A549 (cell line): ENCODE data around the gene DCHS2.

Experiments
- HDAC2 ChIP-seq: fragments of 200-600 bp; sonication (generic); IDR thresholded peaks from 2 replicates; pipeline ENCODE4 v1.6.1; 2016
- HOXB5 ChIP-seq: fragments of 250-450 bp; sonication (Bioruptor Pico); IDR thresholded peaks from 2 replicates; pipeline ENCODE4 v1.5.0; 2020; ENCODE audit warnings: mild to moderate bottlenecking, moderate library complexity
- JUNB ChIP-seq: fragments of >200 bp; sonication (Bioruptor Twin); formaldehyde crosslinking; IDR thresholded peaks from 2 replicates; pipeline ENCODE4 v1.6.1; 2016
- POLR2A ChIP-seq: IDR thresholded peaks from 2 replicates; pipeline ENCODE4 v1.6.1; 2012; ENCODE audit warnings: mild to moderate bottlenecking, low read length
- POLR2AphosphoS2 ChIP-seq: conservative IDR thresholded peaks from 2 replicates; pipeline ENCODE4 v1.6.1; 2012; ENCODE audit warnings: low read length, improper control_type of control experiment, inconsistent platforms
- SMC3 ChIP-seq: fragments of >200 bp; sonication (Bioruptor Twin); formaldehyde crosslinking; IDR thresholded peaks from 3 replicates; pipeline ENCODE4 v1.6.1; 2018; ENCODE audit warnings: inconsistent platforms
- TF ChIP-seq, protein P1 (sequence below): IDR thresholded peaks from 2 replicates; pipeline ENCODE4 v1.6.1; 2012
- TF ChIP-seq, protein P2 (sequence below): fragments of >200 bp; sonication (Bioruptor Twin); formaldehyde crosslinking; IDR thresholded peaks from 3 replicates; pipeline ENCODE4 v1.5.1; 2016
- TF ChIP-seq, protein P3 (sequence below): fragments of 200-600 bp; sonication (generic); IDR thresholded peaks from 2 replicates; pipeline ENCODE4 v1.6.1; 2016; ENCODE audit warnings: antibody characterized with exemption, mild to moderate bottlenecking, moderate library complexity
- TF ChIP-seq, protein P4 (sequence below): fragments of 250-450 bp; sonication (Bioruptor Pico); IDR thresholded peaks from 2 replicates; pipeline ENCODE4 v1.5.0; 2021; ENCODE audit warnings: mild to moderate bottlenecking, moderate library complexity, borderline replicate concordance
- TF ChIP-seq, protein P5 (sequence below): fragments of 450-650 bp; IDR thresholded peaks from 2 replicates; pipeline ENCODE4 v1.6.1; 2014; ENCODE audit warnings: antibody characterized with exemption

DNA sequence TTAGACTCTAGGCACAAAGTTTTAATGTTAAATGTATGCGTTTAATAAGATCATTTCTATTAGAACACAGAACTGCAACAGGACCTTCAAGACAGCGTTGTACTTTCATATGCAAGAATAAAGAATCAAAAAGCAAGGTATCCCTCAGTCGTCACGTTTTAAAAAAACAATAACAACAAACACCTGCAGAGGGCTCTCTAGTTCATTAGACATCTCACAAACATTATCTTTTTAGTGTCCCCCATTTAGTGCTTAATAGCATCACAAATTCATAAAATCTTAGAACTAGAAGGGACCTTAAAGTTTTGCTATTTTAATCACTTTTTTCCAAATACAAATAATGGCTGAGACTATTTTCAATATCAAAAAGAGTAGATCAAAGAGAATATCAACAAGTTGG lies 236.6 kb downstream of the DCHS2 start:
- TF ChIP-seq POLR2AphosphoS2 (no peak), JUNB (no peak), HDAC2 (no peak), POLR2A (no peak), HOXB5 (CRISPR knock-in tag) (no peak), SMC3 (no peak)
- TF ChIP-seq, protein P1, sequence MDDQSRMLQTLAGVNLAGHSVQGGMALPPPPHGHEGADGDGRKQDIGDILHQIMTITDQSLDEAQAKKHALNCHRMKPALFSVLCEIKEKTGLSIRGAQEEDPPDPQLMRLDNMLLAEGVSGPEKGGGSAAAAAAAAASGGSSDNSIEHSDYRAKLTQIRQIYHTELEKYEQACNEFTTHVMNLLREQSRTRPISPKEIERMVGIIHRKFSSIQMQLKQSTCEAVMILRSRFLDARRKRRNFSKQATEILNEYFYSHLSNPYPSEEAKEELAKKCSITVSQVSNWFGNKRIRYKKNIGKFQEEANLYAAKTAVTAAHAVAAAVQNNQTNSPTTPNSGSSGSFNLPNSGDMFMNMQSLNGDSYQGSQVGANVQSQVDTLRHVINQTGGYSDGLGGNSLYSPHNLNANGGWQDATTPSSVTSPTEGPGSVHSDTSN, result no peak
- TF ChIP-seq, protein P2, sequence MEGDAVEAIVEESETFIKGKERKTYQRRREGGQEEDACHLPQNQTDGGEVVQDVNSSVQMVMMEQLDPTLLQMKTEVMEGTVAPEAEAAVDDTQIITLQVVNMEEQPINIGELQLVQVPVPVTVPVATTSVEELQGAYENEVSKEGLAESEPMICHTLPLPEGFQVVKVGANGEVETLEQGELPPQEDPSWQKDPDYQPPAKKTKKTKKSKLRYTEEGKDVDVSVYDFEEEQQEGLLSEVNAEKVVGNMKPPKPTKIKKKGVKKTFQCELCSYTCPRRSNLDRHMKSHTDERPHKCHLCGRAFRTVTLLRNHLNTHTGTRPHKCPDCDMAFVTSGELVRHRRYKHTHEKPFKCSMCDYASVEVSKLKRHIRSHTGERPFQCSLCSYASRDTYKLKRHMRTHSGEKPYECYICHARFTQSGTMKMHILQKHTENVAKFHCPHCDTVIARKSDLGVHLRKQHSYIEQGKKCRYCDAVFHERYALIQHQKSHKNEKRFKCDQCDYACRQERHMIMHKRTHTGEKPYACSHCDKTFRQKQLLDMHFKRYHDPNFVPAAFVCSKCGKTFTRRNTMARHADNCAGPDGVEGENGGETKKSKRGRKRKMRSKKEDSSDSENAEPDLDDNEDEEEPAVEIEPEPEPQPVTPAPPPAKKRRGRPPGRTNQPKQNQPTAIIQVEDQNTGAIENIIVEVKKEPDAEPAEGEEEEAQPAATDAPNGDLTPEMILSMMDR, result no peak
- TF ChIP-seq, protein P3, sequence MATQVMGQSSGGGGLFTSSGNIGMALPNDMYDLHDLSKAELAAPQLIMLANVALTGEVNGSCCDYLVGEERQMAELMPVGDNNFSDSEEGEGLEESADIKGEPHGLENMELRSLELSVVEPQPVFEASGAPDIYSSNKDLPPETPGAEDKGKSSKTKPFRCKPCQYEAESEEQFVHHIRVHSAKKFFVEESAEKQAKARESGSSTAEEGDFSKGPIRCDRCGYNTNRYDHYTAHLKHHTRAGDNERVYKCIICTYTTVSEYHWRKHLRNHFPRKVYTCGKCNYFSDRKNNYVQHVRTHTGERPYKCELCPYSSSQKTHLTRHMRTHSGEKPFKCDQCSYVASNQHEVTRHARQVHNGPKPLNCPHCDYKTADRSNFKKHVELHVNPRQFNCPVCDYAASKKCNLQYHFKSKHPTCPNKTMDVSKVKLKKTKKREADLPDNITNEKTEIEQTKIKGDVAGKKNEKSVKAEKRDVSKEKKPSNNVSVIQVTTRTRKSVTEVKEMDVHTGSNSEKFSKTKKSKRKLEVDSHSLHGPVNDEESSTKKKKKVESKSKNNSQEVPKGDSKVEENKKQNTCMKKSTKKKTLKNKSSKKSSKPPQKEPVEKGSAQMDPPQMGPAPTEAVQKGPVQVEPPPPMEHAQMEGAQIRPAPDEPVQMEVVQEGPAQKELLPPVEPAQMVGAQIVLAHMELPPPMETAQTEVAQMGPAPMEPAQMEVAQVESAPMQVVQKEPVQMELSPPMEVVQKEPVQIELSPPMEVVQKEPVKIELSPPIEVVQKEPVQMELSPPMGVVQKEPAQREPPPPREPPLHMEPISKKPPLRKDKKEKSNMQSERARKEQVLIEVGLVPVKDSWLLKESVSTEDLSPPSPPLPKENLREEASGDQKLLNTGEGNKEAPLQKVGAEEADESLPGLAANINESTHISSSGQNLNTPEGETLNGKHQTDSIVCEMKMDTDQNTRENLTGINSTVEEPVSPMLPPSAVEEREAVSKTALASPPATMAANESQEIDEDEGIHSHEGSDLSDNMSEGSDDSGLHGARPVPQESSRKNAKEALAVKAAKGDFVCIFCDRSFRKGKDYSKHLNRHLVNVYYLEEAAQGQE, result no peak
- TF ChIP-seq, protein P4, sequence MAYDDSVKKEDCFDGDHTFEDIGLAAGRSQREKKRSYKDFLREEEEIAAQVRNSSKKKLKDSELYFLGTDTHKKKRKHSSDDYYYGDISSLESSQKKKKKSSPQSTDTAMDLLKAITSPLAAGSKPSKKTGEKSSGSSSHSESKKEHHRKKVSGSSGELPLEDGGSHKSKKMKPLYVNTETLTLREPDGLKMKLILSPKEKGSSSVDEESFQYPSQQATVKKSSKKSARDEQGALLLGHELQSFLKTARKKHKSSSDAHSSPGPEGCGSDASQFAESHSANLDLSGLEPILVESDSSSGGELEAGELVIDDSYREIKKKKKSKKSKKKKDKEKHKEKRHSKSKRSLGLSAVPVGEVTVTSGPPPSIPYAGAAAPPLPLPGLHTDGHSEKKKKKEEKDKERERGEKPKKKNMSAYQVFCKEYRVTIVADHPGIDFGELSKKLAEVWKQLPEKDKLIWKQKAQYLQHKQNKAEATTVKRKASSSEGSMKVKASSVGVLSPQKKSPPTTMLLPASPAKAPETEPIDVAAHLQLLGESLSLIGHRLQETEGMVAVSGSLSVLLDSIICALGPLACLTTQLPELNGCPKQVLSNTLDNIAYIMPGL (CRISPR knock-in tag), result no peak
- TF ChIP-seq, protein P5, sequence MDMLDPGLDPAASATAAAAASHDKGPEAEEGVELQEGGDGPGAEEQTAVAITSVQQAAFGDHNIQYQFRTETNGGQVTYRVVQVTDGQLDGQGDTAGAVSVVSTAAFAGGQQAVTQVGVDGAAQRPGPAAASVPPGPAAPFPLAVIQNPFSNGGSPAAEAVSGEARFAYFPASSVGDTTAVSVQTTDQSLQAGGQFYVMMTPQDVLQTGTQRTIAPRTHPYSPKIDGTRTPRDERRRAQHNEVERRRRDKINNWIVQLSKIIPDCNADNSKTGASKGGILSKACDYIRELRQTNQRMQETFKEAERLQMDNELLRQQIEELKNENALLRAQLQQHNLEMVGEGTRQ, result no peak
